HepG2 (cell line): ENCODE measurements around the gene MYCBPAP. TPM values are rescaled to one million over a fixed set of nuclear protein-coding genes. Genes with fewer than 3 reads are reported as not detected.

ENCODE experiments used
- FOSL1 ChIP-seq: sonication (generic); formaldehyde crosslinking; IDR thresholded peaks from 2 replicates; pipeline ENCODE4 v1.9.0; 2021; ENCODE audit warnings: missing genetic modification reagents, borderline replicate concordance
- FOXA3 ChIP-seq: IDR thresholded peaks from 2 replicates; pipeline ENCODE4 v1.6.1; 2016; ENCODE audit warnings: missing genetic modification reagents, missing compliant biosample characterization
- MLX ChIP-seq: IDR thresholded peaks from 2 replicates; pipeline ENCODE4 v1.6.1; 2016
- NFYB ChIP-seq: sonication (generic); formaldehyde crosslinking; IDR thresholded peaks from 2 replicates; pipeline ENCODE4 v1.4.0; 2020; ENCODE audit warnings: missing genetic modification reagents
- NR2F2 ChIP-seq: IDR thresholded peaks from 2 replicates; pipeline ENCODE4 v1.6.1; 2012; ENCODE audit warnings: low read depth, inconsistent platforms, borderline replicate concordance
- NR3C1 ChIP-seq: sonication (generic); formaldehyde crosslinking; IDR thresholded peaks from 2 replicates; pipeline ENCODE4 v1.4.0; 2020; ENCODE audit warnings: missing genetic modification reagents
- REXO4 ChIP-seq: sonication (generic); formaldehyde crosslinking; IDR thresholded peaks from 2 replicates; pipeline ENCODE4 v1.8.0; 2022; ENCODE audit warnings: missing genetic modification reagents, mild to moderate bottlenecking, borderline replicate concordance
- ZHX2 ChIP-seq, 2 experiments: sonication (generic) in 1 of 2; formaldehyde crosslinking in 1 of 2; IDR thresholded peaks; 2 replicates each; pipeline versions ENCODE4 v1.6.1 to v1.9.0; 2014 to 2022; ENCODE audit warnings: antibody characterized with exemption in 1 of 2, borderline replicate concordance in 1 of 2, inconsistent platforms in 1 of 2, low read depth in 1 of 2, missing genetic modification reagents in 1 of 2
- ZNF572 ChIP-seq: sonication (generic); formaldehyde crosslinking; IDR thresholded peaks from 2 replicates; pipeline ENCODE4 v1.5.1; 2020; ENCODE audit warnings: mild to moderate bottlenecking, missing genetic modification reagents
- ZNF660 ChIP-seq: sonication (generic); formaldehyde crosslinking; IDR thresholded peaks from 2 replicates; pipeline ENCODE4 v1.5.1; 2020; ENCODE audit warnings: mild to moderate bottlenecking, low read depth, missing genetic modification reagents, borderline replicate concordance
- ZNF687 ChIP-seq: sonication (generic); formaldehyde crosslinking; IDR thresholded peaks from 2 replicates; pipeline ENCODE4 v1.5.1; 2020; ENCODE audit warnings: mild to moderate bottlenecking, missing genetic modification reagents, moderate library complexity
- ZNF782 ChIP-seq: sonication (generic); formaldehyde crosslinking; IDR thresholded peaks from 2 replicates; pipeline ENCODE4 v1.4.0; 2020; ENCODE audit warnings: missing genetic modification reagents, mild to moderate bottlenecking, borderline replicate concordance
- polyA plus RNA-seq, 8 experiments: library from polyadenylated mRNA; depleted of rRNA in 3 of 8; stranded (reverse) in 7 of 8; unstranded in 1 of 8; fragments of >200 nt; fragmentation: Illumina TruSeq in 4 of 8; extraction: Trizol in 4 of 8; gene quantifications; 2 replicates each; pipeline versions ENCODE4 v1.2.1 to v1.2.3, GENCODE V29; 2011 to 2016; ENCODE audit warnings: low read depth in 4 of 8, missing spikeins in 1 of 8, mixed read lengths in 1 of 8; ENCODE audit not compliant: insufficient read depth in 1 of 8
- total RNA-seq, 5 experiments: library from RNA; depleted of rRNA; stranded (reverse); fragments of >200 nt; fragmentation: Illumina TruSeq; extraction: Trizol; gene quantifications; 2 replicates each; pipeline ENCODE4 v1.2.3, GENCODE V29; 2016; ENCODE audit warnings: low read depth in 1 of 5

Gene MYCBPAP
- total and polyA plus RNA-seq, 2 of the 13 experiments (the other 11 are each of a cell fraction or from before 2014, with no cell fraction given), result 0.22 to 0.24 TPM

DNA sequence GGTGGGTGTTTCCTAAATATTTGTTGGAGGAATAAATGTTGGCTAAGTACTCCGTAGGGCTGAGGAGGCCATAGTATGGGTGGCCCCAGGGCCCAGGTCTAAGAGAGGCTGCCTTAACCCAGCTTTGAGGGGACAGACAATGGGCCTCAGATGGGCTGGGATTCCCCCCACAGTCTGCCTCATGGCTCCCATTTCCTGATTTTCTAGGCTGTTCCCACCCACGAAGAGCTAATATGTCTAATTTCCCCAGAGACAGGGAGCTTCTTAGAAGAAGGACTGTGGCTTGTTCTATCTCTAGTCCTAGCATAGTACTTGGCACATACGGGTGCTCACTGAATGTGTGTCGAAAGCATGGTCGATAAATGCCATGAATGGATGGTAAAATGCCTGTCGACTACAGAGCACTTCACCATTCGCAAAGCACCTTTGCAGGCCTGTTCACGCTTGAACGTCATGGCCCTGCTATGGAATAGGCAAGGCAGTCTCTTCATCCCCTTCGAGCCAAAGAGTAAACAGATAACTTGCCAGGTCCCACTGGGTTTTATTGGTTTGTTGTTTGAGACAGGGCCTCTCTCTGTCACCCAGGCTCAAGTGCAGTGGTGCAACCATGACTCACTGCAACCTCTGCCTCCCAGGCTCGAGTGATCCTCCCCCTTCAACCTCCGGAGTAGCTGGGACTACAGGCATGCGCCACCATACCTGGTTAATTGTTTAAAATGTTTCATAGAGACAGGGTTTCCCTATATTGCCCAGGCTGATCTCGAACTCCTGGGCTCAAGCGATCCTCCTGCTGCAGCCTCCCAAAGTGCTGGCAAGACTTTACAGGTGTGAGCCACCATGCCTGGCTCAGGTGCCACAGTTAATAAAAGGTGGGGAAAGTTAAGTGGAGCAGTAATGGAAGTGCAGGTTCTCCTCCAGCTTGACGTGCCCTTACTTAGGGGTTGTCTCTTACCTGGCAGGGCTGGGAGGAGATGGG lies 49.2 kb upstream of the MYCBPAP start (continued):
- TF ChIP-seq ZHX2 (IDR thresholded peaks at IDR 0.05; ENCODE audit: low read depth), result 0 out of 2 replicates have a peak, but pooled peaks have one; percentile 23
- TF ChIP-seq ZHX2 (CRISPR knock-in tag; IDR thresholded peaks at IDR 0.05; ENCODE audit: borderline replicate concordance), result no peak
- no peak for TF ChIP-seq REXO4 (CRISPR knock-in tag)
- peak; percentile 77; the same call in 1 of the 2 replicates for TF ChIP-seq ZNF572 (CRISPR knock-in tag)
- TF ChIP-seq NFYB (CRISPR knock-in tag), result peak; percentile 26; the same call in 1 of the 2 replicates
- peak; percentile 87; the same call in 1 of the 2 replicates for TF ChIP-seq MLX (CRISPR knock-in tag)
- no peak for TF ChIP-seq NR3C1
- TF ChIP-seq ZNF782 (CRISPR knock-in tag), result no peak
- TF ChIP-seq ZNF687 (CRISPR knock-in tag), result peak; percentile 73
- peak; percentile 88 for TF ChIP-seq FOXA3 (CRISPR knock-in tag)
- TF ChIP-seq FOSL1, result peak; percentile 94
- no peak for TF ChIP-seq ZNF660
- peak; percentile 33; the same call in 1 of the 2 replicates for TF ChIP-seq NR2F2
